ENCODE measurements around the gene SLC1A4. TPM values are rescaled to one million over a fixed set of nuclear protein-coding genes. Genes with fewer than 3 reads are reported as not detected.

The SLC1A4 gene
- total RNA-seq, 1 experiment from 2014 or later: 12.9 TPM

DNA sequence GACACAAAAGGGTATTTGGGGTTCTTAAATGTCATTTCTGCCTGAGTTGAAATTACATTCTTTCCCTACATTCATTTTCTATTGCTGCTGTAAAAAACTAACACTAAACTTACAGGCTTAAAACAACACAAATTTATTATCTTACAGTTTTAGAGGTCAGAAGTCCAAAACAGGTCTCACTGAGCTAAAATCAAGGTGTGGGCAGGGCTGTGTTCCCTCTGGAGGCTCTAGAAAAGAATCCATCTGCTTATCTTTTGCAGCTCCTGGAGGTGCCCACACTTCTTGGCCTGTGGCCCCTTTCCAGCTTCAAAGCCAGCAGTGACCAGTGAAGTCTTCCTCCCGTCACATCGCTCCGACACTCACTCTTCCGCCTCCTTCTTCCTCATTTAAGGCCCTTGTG lies 23.2 kb upstream of the SLC1A4 start:
- ChIA-PET POLR2A (no interaction called here), CTCF (no interaction called here)
- in situ Hi-C loops (cut with HindIII; ENCODE audit: low pct_unique_long_range_greater_than_20kb, low sequenced_read_pairs): no loop called here
- Histone ChIP-seq H3K4me3 (ENCODE audit: low read depth in 2 of 2, low read length in 2 of 2) (no peak overlapping the region), H3K36me3 (ENCODE audit: control insufficient read depth, insufficient read depth, low read length) (no peaks in the 10 kb centered on the region), H3K9me3 (ENCODE audit: control insufficient read depth, insufficient read depth, low read depth, low read length) (no peaks in the 10 kb centered on the region), H3K27me3 (ENCODE audit: control insufficient read depth, insufficient read depth, low read length) (0 out of 2 replicates have a peak, but pooled peaks cover 3% of the 10 kb centered on the region), H3K27ac (ENCODE audit: low read length) (no peak overlapping the region), H3K4me1 (ENCODE audit: control insufficient read depth, insufficient read depth, low read length) (no peaks in the 10 kb centered on the region)
- ATAC-seq (no peak), DNase-seq (ENCODE audit: low read depth, low spot score) (no peak)
- BruUV-seq (replicated peaks): no TSS peak
- TF ChIP-seq, protein P1, sequence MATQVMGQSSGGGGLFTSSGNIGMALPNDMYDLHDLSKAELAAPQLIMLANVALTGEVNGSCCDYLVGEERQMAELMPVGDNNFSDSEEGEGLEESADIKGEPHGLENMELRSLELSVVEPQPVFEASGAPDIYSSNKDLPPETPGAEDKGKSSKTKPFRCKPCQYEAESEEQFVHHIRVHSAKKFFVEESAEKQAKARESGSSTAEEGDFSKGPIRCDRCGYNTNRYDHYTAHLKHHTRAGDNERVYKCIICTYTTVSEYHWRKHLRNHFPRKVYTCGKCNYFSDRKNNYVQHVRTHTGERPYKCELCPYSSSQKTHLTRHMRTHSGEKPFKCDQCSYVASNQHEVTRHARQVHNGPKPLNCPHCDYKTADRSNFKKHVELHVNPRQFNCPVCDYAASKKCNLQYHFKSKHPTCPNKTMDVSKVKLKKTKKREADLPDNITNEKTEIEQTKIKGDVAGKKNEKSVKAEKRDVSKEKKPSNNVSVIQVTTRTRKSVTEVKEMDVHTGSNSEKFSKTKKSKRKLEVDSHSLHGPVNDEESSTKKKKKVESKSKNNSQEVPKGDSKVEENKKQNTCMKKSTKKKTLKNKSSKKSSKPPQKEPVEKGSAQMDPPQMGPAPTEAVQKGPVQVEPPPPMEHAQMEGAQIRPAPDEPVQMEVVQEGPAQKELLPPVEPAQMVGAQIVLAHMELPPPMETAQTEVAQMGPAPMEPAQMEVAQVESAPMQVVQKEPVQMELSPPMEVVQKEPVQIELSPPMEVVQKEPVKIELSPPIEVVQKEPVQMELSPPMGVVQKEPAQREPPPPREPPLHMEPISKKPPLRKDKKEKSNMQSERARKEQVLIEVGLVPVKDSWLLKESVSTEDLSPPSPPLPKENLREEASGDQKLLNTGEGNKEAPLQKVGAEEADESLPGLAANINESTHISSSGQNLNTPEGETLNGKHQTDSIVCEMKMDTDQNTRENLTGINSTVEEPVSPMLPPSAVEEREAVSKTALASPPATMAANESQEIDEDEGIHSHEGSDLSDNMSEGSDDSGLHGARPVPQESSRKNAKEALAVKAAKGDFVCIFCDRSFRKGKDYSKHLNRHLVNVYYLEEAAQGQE (IDR thresholded peaks at IDR 0.05; ENCODE audit: insufficient read depth in 1 of 2, low read depth in 2 of 2, low read length in 1 of 2): no peak
- TF ChIP-seq TCF7L2 (IDR thresholded peaks at IDR 0.05; ENCODE audit: low read depth, low read length) (no peak), SIN3A (IDR thresholded peaks at IDR 0.05; ENCODE audit: borderline replicate concordance, insufficient read depth, low read depth, low read length) (no peak), POLR2AphosphoS5 (IDR thresholded peaks at IDR 0.05; ENCODE audit: low read depth, low read length) (no peak)
- TF ChIP-seq, protein P2, sequence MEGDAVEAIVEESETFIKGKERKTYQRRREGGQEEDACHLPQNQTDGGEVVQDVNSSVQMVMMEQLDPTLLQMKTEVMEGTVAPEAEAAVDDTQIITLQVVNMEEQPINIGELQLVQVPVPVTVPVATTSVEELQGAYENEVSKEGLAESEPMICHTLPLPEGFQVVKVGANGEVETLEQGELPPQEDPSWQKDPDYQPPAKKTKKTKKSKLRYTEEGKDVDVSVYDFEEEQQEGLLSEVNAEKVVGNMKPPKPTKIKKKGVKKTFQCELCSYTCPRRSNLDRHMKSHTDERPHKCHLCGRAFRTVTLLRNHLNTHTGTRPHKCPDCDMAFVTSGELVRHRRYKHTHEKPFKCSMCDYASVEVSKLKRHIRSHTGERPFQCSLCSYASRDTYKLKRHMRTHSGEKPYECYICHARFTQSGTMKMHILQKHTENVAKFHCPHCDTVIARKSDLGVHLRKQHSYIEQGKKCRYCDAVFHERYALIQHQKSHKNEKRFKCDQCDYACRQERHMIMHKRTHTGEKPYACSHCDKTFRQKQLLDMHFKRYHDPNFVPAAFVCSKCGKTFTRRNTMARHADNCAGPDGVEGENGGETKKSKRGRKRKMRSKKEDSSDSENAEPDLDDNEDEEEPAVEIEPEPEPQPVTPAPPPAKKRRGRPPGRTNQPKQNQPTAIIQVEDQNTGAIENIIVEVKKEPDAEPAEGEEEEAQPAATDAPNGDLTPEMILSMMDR (IDR thresholded peaks at IDR 0.05): no peak
- intact Hi-C loops (cut with micrococcal nuclease; ENCODE audit: unreplicated experiment): no loop called here

DNA sequence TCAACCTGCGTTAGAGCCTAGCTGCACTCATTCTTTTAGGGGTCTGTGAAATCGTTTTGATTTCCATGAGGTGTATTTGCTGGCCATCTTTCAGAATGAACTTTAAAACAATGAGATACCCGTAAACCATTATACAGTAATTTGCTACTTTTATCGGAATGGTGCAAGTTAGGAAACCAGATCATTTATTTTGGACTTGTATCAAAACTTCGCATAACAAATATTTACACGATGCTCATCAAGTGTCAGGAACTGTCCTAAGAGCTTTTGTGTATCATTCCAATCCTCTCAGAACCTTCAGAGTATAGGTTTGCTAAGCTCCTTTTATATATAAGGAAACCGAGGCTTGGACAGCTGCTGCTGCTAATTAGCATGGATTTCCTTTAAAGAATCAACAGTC lies 22.4 kb upstream of the SLC1A4 start:
- no peak for DNase-seq (ENCODE audit: low read depth, low spot score)
- in situ Hi-C loops (cut with HindIII; ENCODE audit: low pct_unique_long_range_greater_than_20kb, low sequenced_read_pairs) (no loop called here), intact Hi-C loops (cut with micrococcal nuclease; ENCODE audit: unreplicated experiment) (no loop called here)
- Histone ChIP-seq H3K4me1 (ENCODE audit: control insufficient read depth, insufficient read depth, low read length) (no peaks in the 10 kb centered on the region), H3K9me3 (ENCODE audit: control insufficient read depth, insufficient read depth, low read depth, low read length) (no peaks in the 10 kb centered on the region), H3K4me3 (ENCODE audit: low read depth in 2 of 2, low read length in 2 of 2) (no peak overlapping the region), H3K36me3 (ENCODE audit: control insufficient read depth, insufficient read depth, low read length) (no peaks in the 10 kb centered on the region), H3K27ac (ENCODE audit: low read length) (no peak overlapping the region), H3K27me3 (ENCODE audit: control insufficient read depth, insufficient read depth, low read length) (0 out of 2 replicates have a peak, but pooled peaks cover 3% of the 10 kb centered on the region)
- ATAC-seq: no peak
- TF ChIP-seq TCF7L2 (IDR thresholded peaks at IDR 0.05; ENCODE audit: low read depth, low read length): no peak
- no peak for TF ChIP-seq SIN3A (IDR thresholded peaks at IDR 0.05; ENCODE audit: borderline replicate concordance, insufficient read depth, low read depth, low read length)
- TF ChIP-seq, protein P2 (IDR thresholded peaks at IDR 0.05): no peak
- TF ChIP-seq POLR2AphosphoS5 (IDR thresholded peaks at IDR 0.05; ENCODE audit: low read depth, low read length): no peak
- TF ChIP-seq, protein P1 (IDR thresholded peaks at IDR 0.05; ENCODE audit: insufficient read depth in 1 of 2, low read depth in 2 of 2, low read length in 1 of 2): no peak
- ChIA-PET POLR2A (no interaction called here), CTCF (no interaction called here)
- no TSS peak for BruUV-seq (replicated peaks)

Data from Panc1 (cell line).